ENCODE results near the gene AP2S1.

GRCh38 chr19:46882034-46882433 is 31.4 kb upstream of the AP2S1 start:
- TF ChIP-seq NFIC (IDR thresholded peaks at IDR 0.05) (no peak), EP300 (IDR thresholded peaks at IDR 0.05; ENCODE audit: borderline replicate concordance) (no peak), FOXM1 (IDR thresholded peaks at IDR 0.05; ENCODE audit: borderline replicate concordance, low read depth) (no peak), CEBPB (IDR thresholded peaks at IDR 0.05) (no peak), MAX (IDR thresholded peaks at IDR 0.05) (no peak), YY1 (IDR thresholded peaks at IDR 0.05; ENCODE audit: low read depth) (no peak)
